ENCODE measurements around the gene TSSK2.

Gene TSSK2

GRCh38 chr22:19090183-19090582, 40.9 kb upstream of the TSSK2 start:
- no peaks in the 10 kb centered on the region for H3K27me3 ChIP-seq (ENCODE audit: control insufficient read depth in 2 of 2, insufficient read depth in 2 of 2, low read length in 2 of 2)
- H3K4me3 ChIP-seq (ENCODE audit: low read length in 2 of 2): no peak overlapping the region
- H3K9me3 ChIP-seq (ENCODE audit: control insufficient read depth in 2 of 2, low read length in 2 of 2): no peaks in the 10 kb centered on the region
- H3K36me3 ChIP-seq (ENCODE audit: control insufficient read depth in 2 of 2, insufficient read depth in 2 of 2, low read length in 2 of 2): peaks cover 5 to 18% of the 10 kb centered on the region in 2 donors
- no peak overlapping the region for H3K9ac ChIP-seq (ENCODE audit: low read depth in 1 of 2, low read length in 2 of 2)
- peaks cover 0 to 3% of the 10 kb centered on the region in 2 donors for H3K4me1 ChIP-seq (ENCODE audit: control insufficient read depth in 2 of 2, insufficient read depth in 2 of 2, low read length in 2 of 2)
- no peak overlapping the region for H3K27ac ChIP-seq (ENCODE audit: low read depth in 2 of 2, low read length in 2 of 2)

DNA sequence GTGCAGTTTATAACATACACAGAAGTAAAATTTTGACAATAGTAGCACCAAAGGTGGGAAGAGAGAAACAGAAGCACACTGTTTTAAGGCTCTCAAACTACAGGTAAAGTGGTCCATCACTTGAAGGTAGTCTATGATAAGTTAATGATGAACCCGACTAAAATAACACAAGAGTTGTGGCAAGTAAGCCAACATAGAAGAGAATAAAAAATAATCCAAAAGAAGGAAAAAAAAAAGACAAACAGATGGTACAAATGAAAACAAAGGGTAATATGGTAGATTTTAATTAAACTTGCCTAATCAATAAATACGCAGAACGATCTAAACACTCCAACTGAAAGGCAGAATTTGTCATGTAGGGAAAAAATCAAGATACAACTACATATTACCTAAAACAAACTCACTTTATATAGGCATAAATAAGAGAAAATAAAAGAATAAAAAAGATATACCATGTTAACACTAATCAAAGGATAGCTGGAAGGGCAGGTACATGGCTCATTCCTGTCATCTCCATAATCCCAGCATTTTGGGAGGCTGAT, 40.5 kb upstream of the TSSK2 start:
- Histone ChIP-seq H3K36me3 (ENCODE audit: control insufficient read depth in 2 of 2, insufficient read depth in 2 of 2, low read length in 2 of 2) (peaks cover 5 to 15% of the 10 kb centered on the region in 2 donors), H3K27me3 (ENCODE audit: control insufficient read depth in 2 of 2, insufficient read depth in 2 of 2, low read length in 2 of 2) (no peaks in the 10 kb centered on the region), H3K4me3 (ENCODE audit: low read length in 2 of 2) (no peak overlapping the region), H3K27ac (ENCODE audit: low read depth in 2 of 2, low read length in 2 of 2) (no peak overlapping the region), H3K4me1 (ENCODE audit: control insufficient read depth in 2 of 2, insufficient read depth in 2 of 2, low read length in 2 of 2) (no peaks in the 10 kb centered on the region), H3K9ac (ENCODE audit: low read depth in 1 of 2, low read length in 2 of 2) (no peak overlapping the region), H3K9me3 (ENCODE audit: control insufficient read depth in 2 of 2, low read length in 2 of 2) (no peaks in the 10 kb centered on the region)

DNA sequence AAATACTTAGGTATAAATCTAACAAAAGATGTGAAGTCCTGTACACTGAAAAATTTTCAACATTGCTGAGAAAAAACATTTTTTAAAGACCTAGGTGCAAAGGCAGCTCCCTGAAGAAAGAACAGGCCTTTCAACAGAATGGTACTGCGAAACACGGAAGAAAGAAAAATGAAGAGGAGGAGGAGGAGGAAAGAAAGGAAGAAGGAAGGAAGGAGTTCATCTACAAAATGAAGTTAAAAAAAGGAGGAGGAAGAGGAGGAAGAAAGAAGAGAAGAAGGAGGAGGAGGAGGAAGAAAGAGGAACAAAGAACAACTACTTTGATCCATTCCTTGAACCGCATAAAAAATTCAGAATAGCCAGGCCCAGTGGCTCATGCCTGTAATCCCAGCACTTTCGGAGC, 38.4 kb upstream of the TSSK2 start:
- H3K4me3 ChIP-seq (ENCODE audit: low read length in 2 of 2): no peak overlapping the region
- no peaks in the 10 kb centered on the region for H3K27me3 ChIP-seq (ENCODE audit: control insufficient read depth in 2 of 2, insufficient read depth in 2 of 2, low read length in 2 of 2)
- H3K4me1 ChIP-seq (ENCODE audit: control insufficient read depth in 2 of 2, insufficient read depth in 2 of 2, low read length in 2 of 2): no peaks in the 10 kb centered on the region
- H3K36me3 ChIP-seq (ENCODE audit: control insufficient read depth in 2 of 2, insufficient read depth in 2 of 2, low read length in 2 of 2): peaks cover 2 to 17% of the 10 kb centered on the region in 2 donors
- no peak overlapping the region for H3K9ac ChIP-seq (ENCODE audit: low read depth in 1 of 2, low read length in 2 of 2)
- H3K27ac ChIP-seq (ENCODE audit: low read depth in 2 of 2, low read length in 2 of 2): no peak overlapping the region
- H3K9me3 ChIP-seq (ENCODE audit: control insufficient read depth in 2 of 2, low read length in 2 of 2): no peaks in the 10 kb centered on the region

- Histone ChIP-seq H3K36me3 (ENCODE audit: control insufficient read depth in 2 of 2, insufficient read depth in 2 of 2, low read length in 2 of 2) (peaks cover 3 to 6% of the 10 kb centered on the region in 2 donors), H3K27ac (ENCODE audit: low read depth in 2 of 2, low read length in 2 of 2) (no peak overlapping the region), H3K9me3 (ENCODE audit: control insufficient read depth in 2 of 2, low read length in 2 of 2) (no peaks in the 10 kb centered on the region), H3K4me3 (ENCODE audit: low read length in 2 of 2) (no peak overlapping the region), H3K4me1 (ENCODE audit: control insufficient read depth in 2 of 2, insufficient read depth in 2 of 2, low read length in 2 of 2) (no peaks in the 10 kb centered on the region), H3K27me3 (ENCODE audit: control insufficient read depth in 2 of 2, insufficient read depth in 2 of 2, low read length in 2 of 2) (no peaks in the 10 kb centered on the region), H3K9ac (ENCODE audit: low read depth in 1 of 2, low read length in 2 of 2) (no peak overlapping the region)
Measured at GRCh38 chr22:19094393-19094997, 36.6 kb upstream of the TSSK2 start.

- H3K27ac ChIP-seq (ENCODE audit: low read depth in 2 of 2, low read length in 2 of 2): no peak overlapping the region
- no peaks in the 10 kb centered on the region for H3K9me3 ChIP-seq (ENCODE audit: control insufficient read depth in 2 of 2, low read length in 2 of 2)
- no peaks in the 10 kb centered on the region for H3K4me1 ChIP-seq (ENCODE audit: control insufficient read depth in 2 of 2, insufficient read depth in 2 of 2, low read length in 2 of 2)
- no peaks in the 10 kb centered on the region for H3K27me3 ChIP-seq (ENCODE audit: control insufficient read depth in 2 of 2, insufficient read depth in 2 of 2, low read length in 2 of 2)
- H3K9ac ChIP-seq (ENCODE audit: low read depth in 1 of 2, low read length in 2 of 2): no peak overlapping the region
- peaks cover 6% of the 10 kb centered on the region in 2 donors for H3K36me3 ChIP-seq (ENCODE audit: control insufficient read depth in 2 of 2, insufficient read depth in 2 of 2, low read length in 2 of 2)
- H3K4me3 ChIP-seq (ENCODE audit: low read length in 2 of 2): no peak overlapping the region
Measured at GRCh38 chr22:19096555-19096954, 34.6 kb upstream of the TSSK2 start.

- no peak overlapping the region for H3K27ac ChIP-seq (ENCODE audit: low read depth in 2 of 2, low read length in 2 of 2)
- H3K4me1 ChIP-seq (ENCODE audit: control insufficient read depth in 2 of 2, insufficient read depth in 2 of 2, low read length in 2 of 2): no peaks in the 10 kb centered on the region
- no peak overlapping the region for H3K4me3 ChIP-seq (ENCODE audit: low read length in 2 of 2)
Measured at GRCh38 chr22:19097518-19097917, 33.6 kb upstream of the TSSK2 start.

DNA sequence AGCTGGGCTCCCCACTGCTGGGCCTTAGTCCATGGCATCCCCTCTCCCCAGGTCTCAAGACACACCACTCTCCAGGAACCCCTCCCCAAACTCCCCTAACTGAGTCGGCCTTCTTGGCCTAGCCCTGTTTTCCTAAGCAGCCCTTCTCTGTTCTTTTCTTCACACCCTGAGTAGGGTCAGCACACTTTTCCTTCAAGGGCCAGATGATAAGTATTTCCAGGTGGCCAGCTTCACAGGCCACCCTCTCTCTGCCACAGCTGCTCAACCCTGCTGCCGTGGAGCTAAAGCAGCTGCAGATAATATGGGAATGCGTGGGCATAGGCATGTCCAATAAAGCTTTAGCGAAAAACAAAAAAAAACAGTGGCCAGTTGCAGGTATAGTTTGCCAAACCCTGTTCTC, 33.0 kb upstream of the TSSK2 start:
- no peaks in the 10 kb centered on the region for H3K27me3 ChIP-seq (ENCODE audit: control insufficient read depth in 2 of 2, insufficient read depth in 2 of 2, low read length in 2 of 2)
- H3K9ac ChIP-seq (ENCODE audit: low read depth in 1 of 2, low read length in 2 of 2): no peak overlapping the region
- H3K27ac ChIP-seq (ENCODE audit: low read depth in 2 of 2, low read length in 2 of 2): no peak overlapping the region
- H3K4me1 ChIP-seq (ENCODE audit: control insufficient read depth in 2 of 2, insufficient read depth in 2 of 2, low read length in 2 of 2): no peaks in the 10 kb centered on the region
- H3K36me3 ChIP-seq (ENCODE audit: control insufficient read depth in 2 of 2, insufficient read depth in 2 of 2, low read length in 2 of 2): peaks cover 6% of the 10 kb centered on the region in 2 donors
- H3K9me3 ChIP-seq (ENCODE audit: control insufficient read depth in 2 of 2, low read length in 2 of 2): no peaks in the 10 kb centered on the region
- no peak overlapping the region for H3K4me3 ChIP-seq (ENCODE audit: low read length in 2 of 2)

More at GRCh38 chr22:19097518-19097917, 33.6 kb upstream of the TSSK2 start:
- H3K9ac ChIP-seq (ENCODE audit: low read depth in 1 of 2, low read length in 2 of 2): no peak overlapping the region
- H3K36me3 ChIP-seq (ENCODE audit: control insufficient read depth in 2 of 2, insufficient read depth in 2 of 2, low read length in 2 of 2): peaks cover 6% of the 10 kb centered on the region in 2 donors
- no peaks in the 10 kb centered on the region for H3K27me3 ChIP-seq (ENCODE audit: control insufficient read depth in 2 of 2, insufficient read depth in 2 of 2, low read length in 2 of 2)
- no peaks in the 10 kb centered on the region for H3K9me3 ChIP-seq (ENCODE audit: control insufficient read depth in 2 of 2, low read length in 2 of 2)

GRCh38 chr22:19103880-19104821, 27.0 kb upstream of the TSSK2 start:
- H3K9ac ChIP-seq (ENCODE audit: low read depth in 1 of 2, low read length in 2 of 2): no peak overlapping the region
- H3K4me1 ChIP-seq (ENCODE audit: control insufficient read depth in 2 of 2, insufficient read depth in 2 of 2, low read length in 2 of 2): peaks cover 0 to 8% of the 10 kb centered on the region in 2 donors

GRCh38 chr22:19105456-19105855, 25.7 kb upstream of the TSSK2 start:
- Histone ChIP-seq H3K36me3 (ENCODE audit: control insufficient read depth in 2 of 2, insufficient read depth in 2 of 2, low read length in 2 of 2) (peaks cover 0 to 8% of the 10 kb centered on the region in 2 donors), H3K27me3 (ENCODE audit: control insufficient read depth in 2 of 2, insufficient read depth in 2 of 2, low read length in 2 of 2) (no peaks in the 10 kb centered on the region), H3K9ac (ENCODE audit: low read depth in 1 of 2, low read length in 2 of 2) (no peak overlapping the region), H3K9me3 (ENCODE audit: control insufficient read depth in 2 of 2, low read length in 2 of 2) (no peaks in the 10 kb centered on the region), H3K4me3 (ENCODE audit: low read length in 2 of 2) (no peak overlapping the region), H3K4me1 (ENCODE audit: control insufficient read depth in 2 of 2, insufficient read depth in 2 of 2, low read length in 2 of 2) (peaks cover 8 to 16% of the 10 kb centered on the region in 2 donors), H3K27ac (ENCODE audit: low read depth in 2 of 2, low read length in 2 of 2) (no peak overlapping the region)

More at GRCh38 chr22:19103880-19104821, 27.0 kb upstream of the TSSK2 start:
- no peak overlapping the region for H3K4me3 ChIP-seq (ENCODE audit: low read length in 2 of 2)
- peaks cover 3 to 8% of the 10 kb centered on the region in 2 donors for H3K36me3 ChIP-seq (ENCODE audit: control insufficient read depth in 2 of 2, insufficient read depth in 2 of 2, low read length in 2 of 2)
- H3K27ac ChIP-seq (ENCODE audit: low read depth in 2 of 2, low read length in 2 of 2): no peak overlapping the region
- no peaks in the 10 kb centered on the region for H3K9me3 ChIP-seq (ENCODE audit: control insufficient read depth in 2 of 2, low read length in 2 of 2)
- no peaks in the 10 kb centered on the region for H3K27me3 ChIP-seq (ENCODE audit: control insufficient read depth in 2 of 2, insufficient read depth in 2 of 2, low read length in 2 of 2)
